MG63 (cell line): ENCODE measurements around the gene GH2. TPM values are rescaled to one million over a fixed set of nuclear protein-coding genes. Genes with fewer than 3 reads are reported as not detected.
"Not testable (repeated sequence)": the region's sequence is repeated elsewhere in the genome, so short reads cannot be mapped to it uniquely, and the experiment has no call there.

ENCODE experiments used
- DNase-seq: peaks from one replicate; pipeline ENCODE4 v3.0.0-alpha.2; 2020
- H3K27me3 ChIP-seq: fragments of 250-450 bp; sonication (Bioruptor Pico); 2 replicates; pipeline ENCODE4 v1.5.1; 2020; ENCODE audit warnings: mild to moderate bottlenecking, moderate library complexity
- H3K36me3 ChIP-seq: fragments of 250-450 bp; sonication (Bioruptor Pico); 2 replicates; pipeline ENCODE4 v1.5.1; 2020; ENCODE audit warnings: mild to moderate bottlenecking, moderate library complexity
- H3K4me3 ChIP-seq: fragments of 250-450 bp; sonication (Bioruptor Pico); 2 replicates; pipeline ENCODE4 v1.5.1; 2020; ENCODE audit warnings: mild to moderate bottlenecking, moderate library complexity
- H3K9me3 ChIP-seq: fragments of 250-450 bp; sonication (Bioruptor Pico); 2 replicates; pipeline ENCODE4 v1.5.1; 2020; ENCODE audit warnings: mild to moderate bottlenecking, moderate library complexity
- total RNA-seq: library from RNA; depleted of rRNA; stranded (reverse); fragments of >200 nt; shearing (Covaris generic); gene quantifications from 2 replicates; pipeline ENCODE4 v1.2.3, GENCODE V29; 2014; ENCODE audit warnings: low replicate concordance

The GH2 gene
- total RNA-seq, 1 experiment from 2014 or later, result not detected

DNA sequence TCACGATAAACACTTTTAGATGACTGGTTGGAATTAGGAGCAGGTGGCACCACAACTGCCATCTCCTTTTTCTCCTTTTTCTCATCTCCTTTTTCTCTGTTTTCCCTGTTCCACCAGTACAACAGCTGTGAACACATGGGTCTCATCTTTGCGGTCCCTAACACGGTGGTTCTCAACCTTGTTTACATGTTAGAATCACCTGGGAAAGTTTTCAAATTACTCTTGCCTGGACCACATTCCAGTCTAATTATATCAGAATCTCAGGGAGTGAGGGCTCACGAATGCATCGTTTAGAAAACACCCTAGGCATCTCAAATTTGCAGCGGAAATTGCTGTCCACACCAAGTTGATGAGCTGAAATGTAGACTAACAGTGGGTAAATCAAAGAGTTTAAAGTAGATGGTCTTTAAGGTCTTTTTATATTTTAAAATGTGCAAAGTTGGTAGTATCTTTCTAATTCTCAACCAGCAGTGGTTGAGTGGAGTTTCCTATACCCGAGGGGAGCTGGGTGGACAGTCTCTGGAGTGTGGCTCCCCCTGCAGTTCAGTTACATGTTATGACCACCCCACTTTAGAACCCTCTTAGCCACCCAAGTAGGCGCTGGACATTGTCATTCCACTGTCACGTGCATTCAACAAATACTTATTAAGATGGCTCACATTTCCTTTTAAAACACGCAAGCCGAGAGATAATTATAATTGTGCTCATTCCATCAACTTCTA lies 10.7 kb upstream of the GH2 start:
- not testable (repeated sequence) for H3K27me3 ChIP-seq, H3K4me3 ChIP-seq, H3K36me3 ChIP-seq, H3K9me3 ChIP-seq, DNase-seq

DNA sequence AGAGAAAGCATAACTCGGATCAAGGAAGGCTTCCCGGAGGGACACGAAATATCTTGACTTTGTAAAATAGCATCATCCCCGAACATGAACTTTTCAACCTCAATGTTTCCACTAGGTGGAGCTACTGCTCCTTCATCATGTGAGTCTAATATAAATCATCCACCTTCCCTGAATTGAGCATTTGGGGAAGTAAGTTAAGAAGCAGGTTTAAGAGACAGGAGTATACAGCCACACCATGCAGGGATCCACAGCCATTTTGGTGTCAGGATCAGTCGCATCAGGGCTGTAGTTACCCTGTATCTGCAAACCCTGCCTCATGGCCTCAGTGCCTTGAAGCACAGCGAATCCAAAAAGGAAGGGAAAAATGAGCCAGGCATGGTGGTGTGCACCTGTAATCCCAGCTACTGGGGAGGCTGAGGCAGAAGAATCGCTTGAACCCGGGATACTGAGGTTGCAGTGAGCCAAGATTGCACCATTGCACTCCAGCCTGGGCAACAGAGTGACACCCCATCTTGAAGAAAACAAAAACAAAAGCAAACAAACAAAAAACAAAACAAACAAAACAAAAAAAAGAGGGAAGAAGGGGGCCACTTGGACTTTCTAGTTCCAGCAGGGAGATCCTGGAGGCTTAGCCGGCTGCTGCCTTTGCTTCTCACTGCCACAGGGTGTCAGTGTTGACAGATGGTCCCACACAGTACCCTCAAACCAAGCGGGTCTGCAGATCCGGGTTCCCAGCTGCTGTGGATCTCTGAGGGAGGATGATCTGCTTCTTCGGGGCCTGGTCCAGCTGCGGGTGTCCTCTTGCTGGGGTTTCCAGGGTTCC lies 7.5 kb upstream of the GH2 start:
- not testable (repeated sequence) for DNase-seq, H3K27me3 ChIP-seq, H3K36me3 ChIP-seq, H3K9me3 ChIP-seq, H3K4me3 ChIP-seq

DNA sequence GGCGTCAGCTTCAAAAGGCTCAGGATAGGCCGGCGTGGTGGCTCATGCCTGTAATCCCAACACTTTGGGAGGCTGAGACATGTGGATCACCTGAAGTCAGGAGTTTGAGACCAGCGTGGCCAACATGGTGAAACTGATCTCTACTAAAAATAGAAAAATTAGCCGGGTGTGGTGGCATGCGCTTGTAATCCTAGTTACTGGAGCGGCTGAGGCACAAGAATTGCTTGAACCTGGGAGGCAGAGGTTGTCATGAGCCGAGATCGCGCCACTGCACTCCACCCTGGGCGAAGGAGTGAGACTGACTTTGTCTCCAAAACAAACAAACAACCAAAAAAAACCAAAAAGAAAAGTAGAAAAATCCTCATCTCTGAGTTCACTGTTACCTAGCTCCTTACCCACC lies 3.4 kb upstream of the GH2 start:
- not testable (repeated sequence) for H3K36me3 ChIP-seq, DNase-seq, H3K9me3 ChIP-seq

DNA sequence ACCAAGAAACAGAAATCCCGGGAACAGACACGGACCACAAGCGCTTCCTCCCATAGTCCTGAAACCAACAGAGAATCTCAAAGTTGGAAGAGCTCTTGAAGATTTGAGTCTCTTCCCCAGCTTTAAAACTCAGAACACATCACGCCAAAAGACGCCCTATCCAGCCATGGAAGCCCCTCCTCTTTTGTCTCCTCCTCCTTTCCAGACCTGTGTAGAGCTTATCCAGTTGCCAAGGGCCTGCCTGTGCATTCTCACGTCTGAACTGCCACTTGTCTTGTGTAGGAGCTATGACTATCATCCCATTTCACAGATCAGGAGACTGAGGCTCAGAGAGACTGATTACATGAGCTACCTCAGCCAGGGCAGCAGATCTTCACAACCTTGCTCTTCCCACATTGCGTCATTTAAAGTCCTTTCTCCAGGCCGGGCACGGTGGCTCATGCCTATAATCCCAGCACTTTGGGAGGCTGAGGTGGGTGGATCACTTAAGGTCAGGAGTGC lies 932 bp upstream of the GH2 start:
- not testable (repeated sequence) for H3K4me3 ChIP-seq, H3K27me3 ChIP-seq, DNase-seq, H3K36me3 ChIP-seq, H3K9me3 ChIP-seq

More for the DNA sequence above, 3.4 kb upstream of the GH2 start:
- H3K27me3 ChIP-seq, H3K4me3 ChIP-seq: not testable (repeated sequence)

DNA sequence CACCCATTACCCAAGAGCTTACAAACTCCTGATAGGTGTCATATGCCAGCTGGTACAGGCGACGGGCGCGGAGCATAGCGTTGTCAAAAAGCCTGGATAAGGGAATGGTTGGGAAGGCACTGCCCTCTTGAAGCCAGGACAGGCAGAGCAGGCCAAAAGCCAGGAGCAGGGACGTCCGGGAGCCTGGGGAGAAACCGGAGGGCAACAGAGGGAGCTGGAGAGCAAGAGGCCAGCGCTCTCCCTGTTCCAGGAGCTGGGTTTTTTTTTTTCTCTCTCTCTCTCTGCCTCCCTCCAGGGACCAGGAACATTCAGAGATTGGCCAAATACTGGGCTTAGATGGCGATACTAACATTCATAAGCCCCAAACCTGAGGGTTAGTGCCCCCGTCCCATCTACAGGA lies 407 bp downstream of the GH2 start:
- not testable (repeated sequence) for H3K4me3 ChIP-seq, H3K36me3 ChIP-seq, DNase-seq, H3K9me3 ChIP-seq, H3K27me3 ChIP-seq

DNA sequence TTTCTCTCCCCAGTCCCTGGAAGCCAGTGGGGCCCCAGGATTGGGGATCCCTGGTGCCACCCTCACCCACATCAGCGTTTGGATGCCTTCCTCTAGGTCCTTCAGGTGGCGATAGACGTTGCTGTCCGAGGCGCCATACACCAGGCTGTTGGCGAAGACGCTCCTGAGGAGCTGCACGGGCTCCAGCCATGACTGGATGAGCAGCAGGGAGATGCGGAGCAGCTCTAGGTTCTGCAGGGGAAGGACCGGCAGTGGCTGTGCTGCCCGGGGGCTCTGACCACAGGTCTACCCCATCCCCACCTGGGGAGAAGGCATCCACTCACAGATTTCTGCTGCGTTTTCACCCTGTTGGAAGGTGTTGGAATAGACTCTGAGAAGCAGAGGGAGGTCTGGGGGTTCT lies 1.0 kb downstream of the GH2 start:
- Histone ChIP-seq H3K36me3 (no peaks in the 10 kb centered on the region), H3K9me3 (no peaks in the 10 kb centered on the region), H3K27me3 (no peaks in the 10 kb centered on the region), H3K4me3 (no peak overlapping the region)
- DNase-seq, result no peak

DNA sequence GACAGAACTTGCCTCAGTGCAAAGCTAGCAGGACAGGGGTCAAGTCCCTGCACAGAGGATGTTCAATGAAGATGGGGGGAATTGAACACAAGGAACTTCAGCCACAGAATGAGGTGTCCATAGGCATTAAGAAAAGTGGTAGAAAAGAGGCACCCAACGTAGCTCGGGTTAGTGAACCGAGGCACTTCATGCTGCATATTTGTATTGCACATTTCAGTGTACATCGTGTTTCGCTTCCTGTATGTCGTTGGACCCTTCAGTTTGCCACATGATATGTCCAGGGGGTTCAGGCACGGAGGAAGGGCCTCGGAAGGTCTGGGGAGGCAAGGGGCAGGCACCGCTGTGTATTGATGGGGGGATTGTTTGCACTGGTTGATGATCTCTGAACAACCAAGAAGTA lies 3.3 kb downstream of the GH2 start:
- H3K4me3 ChIP-seq, H3K36me3 ChIP-seq, H3K27me3 ChIP-seq, DNase-seq, H3K9me3 ChIP-seq: not testable (repeated sequence)

DNA sequence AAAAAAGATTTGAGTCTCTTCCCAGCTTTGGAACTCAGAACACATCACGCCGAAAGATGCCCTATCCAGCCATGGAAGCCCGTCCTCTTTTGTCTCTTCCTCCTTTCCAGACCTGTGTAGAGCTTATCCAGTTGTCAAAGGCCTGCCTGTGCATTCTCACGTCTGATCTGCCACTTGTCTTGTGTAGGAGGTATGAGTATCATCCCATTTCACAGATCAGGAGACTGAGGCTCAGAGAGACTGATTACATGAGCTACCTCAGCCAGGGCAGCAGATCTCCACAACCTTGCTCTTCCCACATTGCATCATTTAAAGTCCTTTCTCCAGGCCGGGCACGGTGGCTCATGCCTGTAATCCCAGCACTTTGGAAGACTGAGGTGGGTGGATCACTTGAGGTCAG lies 7.1 kb downstream of the GH2 start:
- DNase-seq, H3K36me3 ChIP-seq, H3K27me3 ChIP-seq, H3K4me3 ChIP-seq, H3K9me3 ChIP-seq: not testable (repeated sequence)

DNA sequence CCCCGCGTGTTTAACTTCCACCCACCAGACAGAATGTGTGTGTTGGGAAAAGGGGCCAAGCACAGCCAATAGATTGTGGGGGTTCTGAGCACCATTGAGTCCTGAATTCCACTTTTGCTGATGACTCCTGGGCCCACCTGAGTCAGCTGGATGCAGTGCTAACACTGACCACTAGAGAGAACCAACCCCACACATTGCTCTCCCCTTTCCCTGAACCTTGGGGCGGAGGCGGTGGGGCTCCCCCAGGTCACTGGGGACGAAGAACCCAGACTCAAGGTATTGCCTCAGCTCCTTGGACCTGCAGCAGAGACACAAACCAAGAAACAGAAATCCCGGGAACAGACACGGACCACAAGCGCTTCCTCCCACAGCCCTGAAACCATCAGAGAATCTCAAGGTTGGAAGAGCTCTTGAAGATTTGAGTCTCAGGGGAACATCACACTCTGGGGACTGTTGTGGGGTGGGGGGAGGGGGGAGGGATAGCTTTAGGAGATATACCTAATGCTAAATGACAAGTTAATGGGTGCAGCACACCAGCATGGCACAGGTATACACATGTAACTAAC lies 7.6 kb downstream of the GH2 start:
- H3K9me3 ChIP-seq, H3K27me3 ChIP-seq, DNase-seq, H3K36me3 ChIP-seq, H3K4me3 ChIP-seq: not testable (repeated sequence)

DNA sequence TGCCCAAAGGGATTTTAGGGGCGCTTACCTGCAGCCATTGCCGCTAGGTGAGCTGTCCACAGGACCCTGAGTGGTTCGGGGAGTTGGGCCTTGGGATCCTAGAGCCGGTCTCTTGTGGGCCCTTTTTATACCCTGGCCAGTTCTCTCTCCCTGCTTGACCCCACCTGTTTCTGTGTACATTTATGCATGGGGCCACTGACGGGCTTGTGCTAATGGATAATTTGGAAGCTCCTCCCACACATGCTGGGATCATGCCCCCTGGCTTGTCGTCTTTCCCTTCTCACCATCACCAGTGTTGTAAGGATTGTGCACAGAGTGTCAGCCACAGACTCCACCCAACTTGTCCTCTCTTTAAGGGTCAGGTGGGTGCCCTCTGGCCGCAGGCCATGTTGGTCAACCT lies 8.2 kb downstream of the GH2 start, which contains the start of gene CSH2:
Gene CSH2, minus strand, starts transcription at position 101 of the 400 bp plus-strand sequence. Its CDS starts 63 bp downstream, at position 38.
- not testable (repeated sequence) for H3K4me3 ChIP-seq, DNase-seq, H3K36me3 ChIP-seq, H3K27me3 ChIP-seq, H3K9me3 ChIP-seq

DNA sequence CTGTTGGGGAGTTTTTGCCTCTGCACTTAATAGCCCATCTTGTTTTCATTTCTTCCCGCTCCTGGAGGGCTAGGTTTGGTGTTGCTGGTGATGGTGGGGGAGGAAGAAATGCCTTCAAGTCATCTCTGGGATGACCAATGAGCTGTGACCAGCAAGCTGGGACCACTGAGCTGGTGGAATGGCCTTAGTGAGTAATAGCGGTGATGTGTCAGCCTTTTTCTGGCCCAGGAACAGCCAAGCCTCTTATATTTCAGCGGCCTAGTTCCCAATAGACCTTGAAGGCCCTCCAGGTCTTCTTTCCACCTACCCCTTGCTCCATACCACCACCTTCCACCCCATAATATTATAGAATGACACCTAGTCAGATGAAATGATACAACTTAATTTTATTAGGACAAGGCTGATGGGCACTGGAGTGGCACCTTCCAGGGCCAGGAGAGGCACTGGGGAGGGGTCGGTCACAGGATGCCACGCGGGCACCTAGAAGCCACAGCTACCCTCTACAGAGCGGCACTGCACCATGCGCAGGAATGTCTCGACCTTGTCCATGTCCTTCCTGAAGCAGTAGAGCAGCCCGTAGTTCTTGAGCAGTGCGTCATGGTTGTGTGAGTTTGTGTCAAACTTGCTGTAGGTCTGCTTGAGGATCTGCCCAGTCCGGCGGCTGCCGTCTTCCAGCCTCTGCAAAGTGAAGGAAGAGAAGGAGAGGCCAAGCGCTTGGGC lies 9.9 kb downstream of the GH2 start:
- not testable (repeated sequence) for H3K4me3 ChIP-seq, H3K9me3 ChIP-seq, H3K27me3 ChIP-seq, H3K36me3 ChIP-seq
- peak; percentile 18 for DNase-seq

DNA sequence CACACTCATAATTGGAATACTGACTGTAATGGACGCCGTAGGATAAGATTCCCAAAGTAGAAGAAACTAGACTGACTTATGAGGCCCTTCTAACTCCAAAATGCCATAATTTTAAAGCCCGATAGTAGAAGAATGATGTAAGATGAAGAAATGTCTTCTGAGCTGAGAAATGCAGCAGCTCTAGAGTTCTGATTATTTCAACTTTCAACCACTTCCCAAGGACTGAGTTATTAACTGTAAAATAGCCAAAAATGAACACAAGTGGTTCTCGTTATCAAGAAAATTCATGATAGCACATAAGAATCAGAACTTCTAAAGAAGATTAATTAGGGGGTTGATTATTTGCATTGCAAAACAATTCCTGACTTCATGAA lies 11.5 kb downstream of the GH2 start:
- not testable (repeated sequence) for H3K4me3 ChIP-seq, H3K36me3 ChIP-seq, H3K27me3 ChIP-seq, DNase-seq, H3K9me3 ChIP-seq

DNA sequence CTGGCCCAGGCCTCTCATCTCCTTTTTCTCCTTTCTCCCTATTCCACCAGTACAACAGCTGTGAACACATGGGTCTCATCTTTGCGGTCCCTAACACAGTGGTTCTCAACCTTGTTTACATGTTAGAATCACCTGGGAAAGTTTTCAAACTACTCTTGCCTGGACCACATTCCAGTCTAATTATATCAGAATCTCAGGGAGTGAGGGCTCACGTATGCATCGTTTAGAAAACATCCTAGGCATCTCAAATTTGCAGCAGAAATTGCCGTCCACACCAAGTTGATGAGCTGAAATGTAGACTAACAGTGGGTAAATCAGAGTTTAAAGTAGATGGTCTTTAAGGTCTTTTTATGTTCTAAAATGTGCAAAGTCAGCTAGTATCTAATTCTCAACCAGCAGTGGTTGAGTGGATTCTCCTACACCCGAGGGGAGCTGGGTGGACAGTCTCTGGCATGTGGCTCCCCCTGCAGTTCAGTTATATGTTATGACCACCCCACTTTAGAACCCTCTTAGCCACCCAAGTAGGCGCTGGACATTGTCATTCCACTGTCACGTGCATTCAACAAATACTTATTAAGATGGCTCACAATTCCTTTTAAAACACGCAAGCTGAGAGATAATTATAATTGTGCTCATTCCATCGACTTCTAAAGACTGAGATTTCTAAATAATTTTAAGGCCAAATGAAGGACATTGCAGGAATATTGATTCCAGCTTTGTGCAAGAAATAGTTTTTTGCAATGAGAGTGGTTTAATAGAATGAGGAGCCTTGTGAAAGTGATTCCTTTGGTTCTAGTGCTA lies 12.1 kb downstream of the GH2 start:
- H3K36me3 ChIP-seq, DNase-seq, H3K4me3 ChIP-seq, H3K27me3 ChIP-seq, H3K9me3 ChIP-seq: not testable (repeated sequence)

DNA sequence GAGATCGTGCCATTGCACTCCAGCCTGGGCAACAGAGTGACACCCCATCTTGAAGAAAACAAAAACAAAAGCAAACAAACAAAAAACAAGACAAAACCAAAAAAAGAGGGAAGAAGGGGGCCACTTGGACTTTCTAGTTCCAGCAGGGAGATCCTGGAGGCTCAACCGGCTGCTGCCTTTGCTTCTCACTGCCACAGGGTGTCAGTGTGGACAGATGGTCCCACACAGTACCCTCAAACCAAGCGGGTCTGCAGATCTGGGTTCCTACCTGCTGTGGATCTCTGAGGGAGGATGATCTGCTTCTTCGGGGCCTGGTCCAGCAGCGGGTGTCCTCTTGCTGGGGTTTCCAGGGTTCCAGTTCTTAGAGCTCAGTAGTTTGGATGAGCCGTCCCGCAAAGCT lies 15.1 kb downstream of the GH2 start:
- not testable (repeated sequence) for H3K36me3 ChIP-seq, H3K4me3 ChIP-seq, DNase-seq, H3K9me3 ChIP-seq, H3K27me3 ChIP-seq

DNA sequence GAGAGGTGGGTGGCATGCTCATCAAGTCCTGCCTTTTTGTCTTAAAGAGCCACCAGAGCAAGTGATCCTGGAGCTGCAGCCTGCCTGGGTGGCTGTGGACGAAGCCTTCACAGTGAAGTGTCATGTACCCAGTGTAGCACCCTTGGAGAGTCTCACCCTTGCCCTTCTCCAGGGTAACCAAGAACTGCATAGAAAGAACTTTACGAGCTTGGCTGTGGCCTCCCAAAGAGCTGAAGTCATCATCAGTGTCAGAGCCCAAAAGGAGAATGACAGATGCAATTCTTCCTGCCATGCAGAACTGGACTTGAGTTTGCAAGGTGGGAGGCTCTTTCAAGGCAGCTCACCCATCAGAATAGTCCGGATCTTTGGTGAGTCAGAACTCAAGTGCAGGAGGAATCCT lies 22.5 kb downstream of the GH2 start:
- DNase-seq, result no peak
- no peak overlapping the region for H3K4me3 ChIP-seq
- H3K9me3 ChIP-seq, result no peaks in the 10 kb centered on the region
- no peaks in the 10 kb centered on the region for H3K36me3 ChIP-seq
- H3K27me3 ChIP-seq, result no peaks in the 10 kb centered on the region; the same call in 1 of the 2 replicates

DNA sequence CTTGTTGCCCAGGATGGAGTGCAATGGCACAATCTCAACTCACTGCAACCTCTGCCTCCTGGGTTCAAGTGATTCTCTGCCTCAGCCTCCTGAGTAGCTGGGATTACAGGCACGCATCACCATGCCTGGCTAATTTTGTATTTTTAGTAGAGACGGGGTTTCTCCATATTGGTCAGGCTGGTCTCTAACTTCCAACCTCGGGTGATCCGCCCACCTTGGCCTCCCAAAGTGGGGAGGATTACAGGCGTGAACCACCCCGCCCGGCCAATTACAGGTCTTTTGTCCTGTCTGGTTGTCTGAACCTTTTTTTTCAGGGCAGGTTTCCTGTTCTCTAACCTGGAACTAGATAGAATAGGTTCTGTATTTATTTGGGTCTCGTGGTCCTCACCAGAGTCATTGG lies 25.3 kb downstream of the GH2 start:
- not testable (repeated sequence) for H3K9me3 ChIP-seq, H3K36me3 ChIP-seq, H3K27me3 ChIP-seq, DNase-seq, H3K4me3 ChIP-seq
